ENCODE data around the gene FLRT2.

Gene FLRT2

GRCh38 chr14:85576218-85576617 is 46.3 kb downstream of the FLRT2 start:
- Mint-ChIP-seq H3K9me3 (peaks cover 5% of the 10 kb centered on the region), H3K36me3 (ENCODE audit: insufficient read depth) (no peaks in the 10 kb centered on the region), H3K27me3 (no peaks in the 10 kb centered on the region), H3K27ac (ENCODE audit: low read depth) (no peak overlapping the region), H3K4me1 (no peaks in the 10 kb centered on the region), H3K4me3 (no peak overlapping the region)
- DNase-seq (ENCODE audit: low spot score in 2 of 2) (no peak), ATAC-seq (replicated peaks; ENCODE audit: extremely low read depth, poor library complexity, severe bottlenecking) (no peak)

GRCh38 chr14:85576848-85577542 is 47.1 kb downstream of the FLRT2 start:
- no peak for ATAC-seq (replicated peaks; ENCODE audit: extremely low read depth, poor library complexity, severe bottlenecking)
- no peak overlapping the region for H3K4me3 Mint-ChIP-seq

GRCh38 chr14:85577543-85578114 is 47.7 kb downstream of the FLRT2 start:
- H3K4me1 Mint-ChIP-seq, result no peaks in the 10 kb centered on the region
- ATAC-seq (replicated peaks; ENCODE audit: extremely low read depth, poor library complexity, severe bottlenecking) (no peak), DNase-seq (ENCODE audit: low spot score in 2 of 2) (no peak)
- peaks cover 5% of the 10 kb centered on the region for H3K9me3 Mint-ChIP-seq
- no peak overlapping the region for H3K4me3 Mint-ChIP-seq
- no peaks in the 10 kb centered on the region for H3K36me3 Mint-ChIP-seq (ENCODE audit: insufficient read depth)
- no peaks in the 10 kb centered on the region for H3K27me3 Mint-ChIP-seq
- no peak overlapping the region for H3K27ac Mint-ChIP-seq (ENCODE audit: low read depth)

More at GRCh38 chr14:85576848-85577542, 47.1 kb downstream of the FLRT2 start:
- Mint-ChIP-seq H3K27ac (ENCODE audit: low read depth) (no peak overlapping the region), H3K36me3 (ENCODE audit: insufficient read depth) (no peaks in the 10 kb centered on the region), H3K4me1 (no peaks in the 10 kb centered on the region), H3K9me3 (peaks cover 5% of the 10 kb centered on the region), H3K27me3 (no peaks in the 10 kb centered on the region)
- DNase-seq (ENCODE audit: low spot score in 2 of 2), result no peak

- Mint-ChIP-seq H3K9me3 (peaks cover 5% of the 10 kb centered on the region), H3K27me3 (no peaks in the 10 kb centered on the region), H3K27ac (ENCODE audit: low read depth) (no peak overlapping the region), H3K4me3 (no peak overlapping the region), H3K36me3 (ENCODE audit: insufficient read depth) (no peaks in the 10 kb centered on the region), H3K4me1 (no peaks in the 10 kb centered on the region)
- no peak for DNase-seq (ENCODE audit: low spot score in 2 of 2)
- no peak for ATAC-seq (replicated peaks; ENCODE audit: extremely low read depth, poor library complexity, severe bottlenecking)
Measured at GRCh38 chr14:85578357-85578756, 48.4 kb downstream of the FLRT2 start.

- Mint-ChIP-seq H3K27me3 (no peaks in the 10 kb centered on the region), H3K4me1 (no peaks in the 10 kb centered on the region), H3K27ac (ENCODE audit: low read depth) (no peak overlapping the region), H3K9me3 (peaks cover 5% of the 10 kb centered on the region), H3K4me3 (no peak overlapping the region), H3K36me3 (ENCODE audit: insufficient read depth) (no peaks in the 10 kb centered on the region)
- DNase-seq (ENCODE audit: low spot score in 2 of 2), result no peak
- ATAC-seq (replicated peaks; ENCODE audit: extremely low read depth, poor library complexity, severe bottlenecking), result no peak
Measured at GRCh38 chr14:85578930-85579329, 49.0 kb downstream of the FLRT2 start.

GRCh38 chr14:85579942-85580341 is 50.0 kb downstream of the FLRT2 start:
- H3K9me3 Mint-ChIP-seq, result peaks cover 5% of the 10 kb centered on the region
- DNase-seq (ENCODE audit: low spot score in 2 of 2), result no peak
- H3K4me1 Mint-ChIP-seq, result no peaks in the 10 kb centered on the region
- no peaks in the 10 kb centered on the region for H3K36me3 Mint-ChIP-seq (ENCODE audit: insufficient read depth)
- no peaks in the 10 kb centered on the region for H3K27me3 Mint-ChIP-seq
- no peak overlapping the region for H3K4me3 Mint-ChIP-seq
- no peak for ATAC-seq (replicated peaks; ENCODE audit: extremely low read depth, poor library complexity, severe bottlenecking)
- H3K27ac Mint-ChIP-seq (ENCODE audit: low read depth), result no peak overlapping the region

GRCh38 chr14:85580536-85581140 is 50.7 kb downstream of the FLRT2 start:
- Mint-ChIP-seq H3K27ac (ENCODE audit: low read depth) (no peak overlapping the region), H3K36me3 (ENCODE audit: insufficient read depth) (no peaks in the 10 kb centered on the region), H3K27me3 (no peaks in the 10 kb centered on the region), H3K4me1 (no peaks in the 10 kb centered on the region), H3K4me3 (no peak overlapping the region), H3K9me3 (peaks cover 5% of the 10 kb centered on the region)
- DNase-seq (ENCODE audit: low spot score in 2 of 2), result no peak
- ATAC-seq (replicated peaks; ENCODE audit: extremely low read depth, poor library complexity, severe bottlenecking), result no peak

GRCh38 chr14:85581691-85582090 is 51.7 kb downstream of the FLRT2 start:
- Mint-ChIP-seq H3K4me3 (no peak overlapping the region), H3K27me3 (no peaks in the 10 kb centered on the region), H3K9me3 (peaks cover 5% of the 10 kb centered on the region), H3K36me3 (ENCODE audit: insufficient read depth) (no peaks in the 10 kb centered on the region), H3K27ac (ENCODE audit: low read depth) (no peak overlapping the region), H3K4me1 (no peaks in the 10 kb centered on the region)
- ATAC-seq (replicated peaks; ENCODE audit: extremely low read depth, poor library complexity, severe bottlenecking) (no peak), DNase-seq (ENCODE audit: low spot score in 2 of 2) (no peak)

- no peaks in the 10 kb centered on the region for H3K4me1 Mint-ChIP-seq
Measured at GRCh38 chr14:85583380-85583779, 53.4 kb downstream of the FLRT2 start.

GRCh38 chr14:85584481-85584880 is 54.5 kb downstream of the FLRT2 start:
- no peak overlapping the region for H3K4me3 Mint-ChIP-seq
- no peaks in the 10 kb centered on the region for H3K27me3 Mint-ChIP-seq
- no peaks in the 10 kb centered on the region for H3K9me3 Mint-ChIP-seq
- H3K36me3 Mint-ChIP-seq (ENCODE audit: insufficient read depth), result no peaks in the 10 kb centered on the region
- no peaks in the 10 kb centered on the region for H3K4me1 Mint-ChIP-seq
- no peak overlapping the region for H3K27ac Mint-ChIP-seq (ENCODE audit: low read depth)
- DNase-seq (ENCODE audit: low spot score in 2 of 2) (no peak), ATAC-seq (replicated peaks; ENCODE audit: extremely low read depth, poor library complexity, severe bottlenecking) (no peak)

More at GRCh38 chr14:85583380-85583779, 53.4 kb downstream of the FLRT2 start:
- no peak overlapping the region for H3K27ac Mint-ChIP-seq (ENCODE audit: low read depth)
- no peak for ATAC-seq (replicated peaks; ENCODE audit: extremely low read depth, poor library complexity, severe bottlenecking)
- H3K9me3 Mint-ChIP-seq, result peaks cover 2% of the 10 kb centered on the region
- no peaks in the 10 kb centered on the region for H3K36me3 Mint-ChIP-seq (ENCODE audit: insufficient read depth)
- no peaks in the 10 kb centered on the region for H3K27me3 Mint-ChIP-seq
- DNase-seq (ENCODE audit: low spot score in 2 of 2), result no peak
- no peak overlapping the region for H3K4me3 Mint-ChIP-seq

- Mint-ChIP-seq H3K27ac (ENCODE audit: low read depth) (no peak overlapping the region), H3K4me1 (no peaks in the 10 kb centered on the region), H3K9me3 (peaks cover 6% of the 10 kb centered on the region), H3K4me3 (no peak overlapping the region), H3K36me3 (ENCODE audit: insufficient read depth) (no peaks in the 10 kb centered on the region), H3K27me3 (no peaks in the 10 kb centered on the region)
- no peak for DNase-seq (ENCODE audit: low spot score in 2 of 2)
- ATAC-seq (replicated peaks; ENCODE audit: extremely low read depth, poor library complexity, severe bottlenecking), result no peak
Measured at GRCh38 chr14:85587151-85587711, 57.3 kb downstream of the FLRT2 start.

GRCh38 chr14:85590784-85591183 is 60.8 kb downstream of the FLRT2 start:
- Mint-ChIP-seq H3K9me3 (peaks cover 6% of the 10 kb centered on the region), H3K27ac (ENCODE audit: low read depth) (no peak overlapping the region), H3K4me3 (no peak overlapping the region), H3K36me3 (ENCODE audit: insufficient read depth) (no peaks in the 10 kb centered on the region), H3K4me1 (no peaks in the 10 kb centered on the region), H3K27me3 (no peaks in the 10 kb centered on the region)
- DNase-seq (ENCODE audit: low spot score in 2 of 2), result no peak
- ATAC-seq (replicated peaks; ENCODE audit: extremely low read depth, poor library complexity, severe bottlenecking), result no peak

- H3K27me3 Mint-ChIP-seq, result no peaks in the 10 kb centered on the region
- ATAC-seq (replicated peaks; ENCODE audit: extremely low read depth, poor library complexity, severe bottlenecking), result no peak
- no peak for DNase-seq (ENCODE audit: low spot score in 2 of 2)
- no peak overlapping the region for H3K27ac Mint-ChIP-seq (ENCODE audit: low read depth)
- no peaks in the 10 kb centered on the region for H3K36me3 Mint-ChIP-seq (ENCODE audit: insufficient read depth)
- H3K4me1 Mint-ChIP-seq, result no peaks in the 10 kb centered on the region
- H3K9me3 Mint-ChIP-seq, result peaks cover 6% of the 10 kb centered on the region
- H3K4me3 Mint-ChIP-seq, result no peak overlapping the region
Measured at GRCh38 chr14:85594217-85594616, 64.3 kb downstream of the FLRT2 start.
